Endothelial cell of umbilical vein (primary cell): Measurements from ENCODE around the gene EIF3I. TPM values are rescaled to one million over a fixed set of nuclear protein-coding genes. Genes with fewer than 3 reads are reported as not detected.

ENCODE experiments used
- BruUV-seq: library from RNA; stranded (reverse); fragments of 400-500 nt; replicated peaks from 2 replicates; lab custom pipeline; 2021; lab: Mats Ljungman, UMichigan
- CTCF ChIA-PET: fragments of 300-600, 350-600 bp; sonication (Branson Sonifier 250); formaldehyde crosslinking; loops from one replicate; lab custom pipeline; 2021; ENCODE audit warnings: antibody characterized with exemption, inconsistent platforms; lab: Charles Lee
- POLR2A ChIA-PET: fragments of 300-600, 350-600 bp; sonication (Branson Sonifier 250); formaldehyde crosslinking; loops from one replicate; lab custom pipeline; 2021; ENCODE audit warnings: antibody characterized with exemption, inconsistent platforms; lab: Charles Lee
- DNase-seq: peaks from one replicate; pipeline ENCODE4 v3.0.0-alpha.2; 2011; ENCODE audit warnings: low read depth, low spot score
- FAIRE-seq: peaks from 2 replicates; lab custom pipeline; 2011; peaks lifted over from hg19 to GRCh38; lab: Jason Lieb, UNC
- H2AFZ ChIP-seq: 2 replicates; pipeline ENCODE4 v1.6.0; 2012; ENCODE audit warnings: low read depth, low read length, control low read depth, inconsistent platforms
- H3K27ac ChIP-seq: 2 replicates; pipeline ENCODE4 v1.5.1; 2011; ENCODE audit warnings: low read depth, mild to moderate bottlenecking, control low read depth, low read length, moderate library complexity; ENCODE audit not compliant: insufficient read depth
- H3K27me3 ChIP-seq, 2 experiments: 2 replicates each; pipeline versions ENCODE4 v1.6.0 to v1.6.1; 2011; ENCODE audit warnings: low read length in 2 of 2, mixed read lengths in 1 of 2; ENCODE audit not compliant: control insufficient read depth in 2 of 2, insufficient read depth in 2 of 2
- H3K36me3 ChIP-seq, 2 experiments: 2 replicates in 1 of 2; 3 replicates in 1 of 2; pipeline ENCODE4 v1.5.1; 2011; ENCODE audit warnings: low read length in 2 of 2, mild to moderate bottlenecking in 1 of 2, moderate library complexity in 1 of 2; ENCODE audit not compliant: control insufficient read depth in 2 of 2, insufficient read depth in 2 of 2; ENCODE audit errors: extremely low read depth in 1 of 2
- H3K4me1 ChIP-seq: 3 replicates; pipeline ENCODE4 v1.5.1; 2011; ENCODE audit warnings: mild to moderate bottlenecking, low read length; ENCODE audit not compliant: control insufficient read depth, insufficient read depth; ENCODE audit errors: extremely low read depth
- H3K4me2 ChIP-seq: 2 replicates; pipeline ENCODE4 v1.6.1; 2011; ENCODE audit warnings: low read length, control low read depth, mixed read lengths; ENCODE audit not compliant: insufficient read depth
- H3K4me3 ChIP-seq, 3 experiments: fragments of 200-600 bp in 1 of 3; sonication (generic), shearing (Covaris generic) in 1 of 3; replicated peaks in 1 of 3; 2 replicates each; pipeline ENCODE4 v1.5.1; 2011 to 2016; ENCODE audit warnings: control low read depth in 3 of 3, low read length in 3 of 3, mild to moderate bottlenecking in 2 of 3, inconsistent platforms in 1 of 3, low read depth in 1 of 3, moderate library complexity in 1 of 3; ENCODE audit not compliant: insufficient read depth in 1 of 3
- H3K79me2 ChIP-seq: 2 replicates; pipeline ENCODE4 v1.6.0; 2012; ENCODE audit warnings: low read length, inconsistent platforms; ENCODE audit not compliant: control insufficient read depth, insufficient read depth
- H3K9ac ChIP-seq: replicated peaks from 2 replicates; pipeline ENCODE3; 2011; ENCODE audit warnings: low read length, control low read depth; ENCODE audit not compliant: insufficient read depth; ENCODE audit errors: extremely low read depth
- H3K9me1 ChIP-seq: replicated peaks from 3 replicates; pipeline ENCODE4 v1.6.0; 2011; ENCODE audit warnings: mild to moderate bottlenecking, low read length; ENCODE audit not compliant: control insufficient read depth, insufficient read depth; ENCODE audit errors: extremely low read depth
- H3K9me3 ChIP-seq: replicated peaks from 2 replicates; pipeline ENCODE4 v1.5.1; 2012; ENCODE audit warnings: low read length, inconsistent platforms; ENCODE audit not compliant: control insufficient read depth, insufficient read depth
- H4K20me1 ChIP-seq: replicated peaks from 2 replicates; pipeline ENCODE3; 2011; ENCODE audit warnings: mild to moderate bottlenecking, low read length; ENCODE audit not compliant: control insufficient read depth, insufficient read depth; ENCODE audit errors: extremely low read depth
- EZH2 ChIP-seq: IDR thresholded peaks from 2 replicates; pipeline ENCODE4 v1.6.1; 2012; ENCODE audit warnings: borderline replicate concordance, low read depth, mild to moderate bottlenecking, moderate library complexity, low read length, inconsistent platforms; ENCODE audit not compliant: severe bottlenecking
- FOS ChIP-seq: IDR thresholded peaks from 2 replicates; pipeline ENCODE4 v1.6.1; 2011; ENCODE audit warnings: mild to moderate bottlenecking, low read length, moderate library complexity, borderline replicate concordance; ENCODE audit not compliant: insufficient read depth
- GATA2 ChIP-seq: IDR thresholded peaks from 2 replicates; pipeline ENCODE4 v1.7.0; 2011; ENCODE audit warnings: low read depth, mild to moderate bottlenecking, moderate library complexity, mixed read lengths, low read length; ENCODE audit not compliant: insufficient read length, insufficient read depth
- JUN ChIP-seq: IDR thresholded peaks from 2 replicates; pipeline ENCODE4 v1.6.1; 2011; ENCODE audit warnings: borderline replicate concordance, low read depth; ENCODE audit not compliant: insufficient read length, insufficient read depth
- MYC ChIP-seq: IDR thresholded peaks from one replicate; pipeline ENCODE4 v1.6.1; 2011; ENCODE audit warnings: mild to moderate bottlenecking, low read depth, low read length
- POLR2A ChIP-seq: IDR thresholded peaks from 2 replicates; pipeline ENCODE4 v1.6.1; 2012; ENCODE audit warnings: low read depth, mild to moderate bottlenecking, control low read depth, low read length
- POLR2AphosphoS5 ChIP-seq: IDR thresholded peaks from 2 replicates; pipeline ENCODE4 v1.6.1; 2012; ENCODE audit warnings: low read depth, mild to moderate bottlenecking, control low read depth, low read length, moderate library complexity; ENCODE audit not compliant: insufficient read depth
- dilution Hi-C: fragments of 300-500 bp; cut with MboI; formaldehyde crosslinking; loops from one replicate; pipeline ENCODE4 v1.15.0; 2019; ENCODE audit warnings: low sequenced_read_pairs; ENCODE audit not compliant: extremely low pct_ligation_motif_present
- intact Hi-C: fragments of 100-400 bp; cut with micrococcal nuclease; formaldehyde crosslinking; loops from one replicate; pipeline ENCODE4 v1.10.0; 2022
- polyA plus RNA-seq, 4 experiments: library from polyadenylated mRNA; depleted of rRNA in 3 of 4; stranded (reverse) in 3 of 4; unstranded in 1 of 4; fragments of >200 nt; gene quantifications; 2 replicates each; pipeline versions ENCODE4 v1.2.1 to v1.2.3, GENCODE V29; 2011 to 2012; ENCODE audit warnings: missing spikeins in 1 of 4
- total RNA-seq: library from RNA; stranded (reverse); gene quantifications from 2 replicates; pipeline ENCODE4 v1.2.3, GENCODE V29; 2021
- TF ChIP-seq, protein P1 (sequence below): IDR thresholded peaks from 2 replicates; pipeline ENCODE4 v1.6.1; 2011; ENCODE audit not compliant: insufficient read depth, insufficient read length
- TF ChIP-seq, protein P2 (sequence below), 2 donors: IDR thresholded peaks; 1 replicate in 1 of 2; 2 replicates in 1 of 2; pipeline ENCODE4 v1.5.1; 2011; ENCODE audit warnings: low read length in 2 of 2, mild to moderate bottlenecking in 2 of 2, moderate library complexity in 2 of 2, control low read depth in 1 of 2, inconsistent platforms in 1 of 2, low read depth in 1 of 2; ENCODE audit not compliant: insufficient read depth in 1 of 2; ENCODE audit errors: extremely low read depth in 1 of 2

The EIF3I gene
- total and polyA plus RNA-seq, 2 donors (not counting 3 experiments of a cell fraction or from before 2014, with no cell fraction given), result 186 to 331 TPM

DNA sequence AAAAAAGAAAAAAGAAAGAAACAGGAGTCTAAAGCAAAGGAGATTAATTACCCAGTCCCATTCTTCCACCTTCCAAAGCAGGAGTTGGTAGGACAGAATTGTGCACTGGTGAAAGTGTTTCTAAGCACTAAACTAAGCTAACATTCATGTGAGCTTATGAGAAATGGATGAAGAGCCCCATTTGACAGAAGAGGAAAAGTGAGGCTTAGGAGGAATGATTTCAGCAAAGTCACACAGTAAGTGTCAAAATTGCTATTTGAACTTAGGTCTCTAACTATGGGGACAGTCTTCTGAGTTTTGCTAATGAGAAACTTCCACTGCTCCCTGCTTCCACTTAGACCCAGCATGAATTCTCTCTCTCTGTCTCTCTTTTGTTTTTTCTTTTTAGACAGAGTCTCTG, 47.5 kb downstream of the EIF3I start:
- dilution Hi-C loops, result no loop called here
- no peaks in the 10 kb centered on the region for H3K36me3 ChIP-seq

More for the DNA sequence above, 47.5 kb downstream of the EIF3I start:
- H4K20me1 ChIP-seq, result no peaks in the 10 kb centered on the region
- ChIA-PET CTCF (interaction anchor here (0.6 to 2.1 kb wide), 2 partner anchors 14 to 22 kb away, joined by 3 to 4 read pairs; partner anchors contain the start of gene HDAC1), POLR2A (no interaction called here)
- H3K4me3 ChIP-seq, result no peak overlapping the region
- H3K4me1 ChIP-seq, result peaks cover 5% of the 10 kb centered on the region
- H3K79me2 ChIP-seq, result no peaks in the 10 kb centered on the region
- H3K9me3 ChIP-seq, result no peaks in the 10 kb centered on the region
- FAIRE-seq, result no peak
- peaks cover 3 to 13% of the 10 kb centered on the region in 2 experiments for H3K27me3 ChIP-seq
- no peak overlapping the region for H3K27ac ChIP-seq
- no peak overlapping the region for H2AFZ ChIP-seq
- H3K4me2 ChIP-seq, result no peak overlapping the region
- DNase-seq, result no peak
- no peaks in the 10 kb centered on the region for H3K9me1 ChIP-seq
- BruUV-seq, result no TSS peak
- TF ChIP-seq, protein P1, sequence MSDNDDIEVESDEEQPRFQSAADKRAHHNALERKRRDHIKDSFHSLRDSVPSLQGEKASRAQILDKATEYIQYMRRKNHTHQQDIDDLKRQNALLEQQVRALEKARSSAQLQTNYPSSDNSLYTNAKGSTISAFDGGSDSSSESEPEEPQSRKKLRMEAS, result no peak
- no peak for TF ChIP-seq POLR2A
- TF ChIP-seq POLR2AphosphoS5, result no peak
- TF ChIP-seq JUN, result no peak
- no peak for TF ChIP-seq MYC
- TF ChIP-seq, protein P2, sequence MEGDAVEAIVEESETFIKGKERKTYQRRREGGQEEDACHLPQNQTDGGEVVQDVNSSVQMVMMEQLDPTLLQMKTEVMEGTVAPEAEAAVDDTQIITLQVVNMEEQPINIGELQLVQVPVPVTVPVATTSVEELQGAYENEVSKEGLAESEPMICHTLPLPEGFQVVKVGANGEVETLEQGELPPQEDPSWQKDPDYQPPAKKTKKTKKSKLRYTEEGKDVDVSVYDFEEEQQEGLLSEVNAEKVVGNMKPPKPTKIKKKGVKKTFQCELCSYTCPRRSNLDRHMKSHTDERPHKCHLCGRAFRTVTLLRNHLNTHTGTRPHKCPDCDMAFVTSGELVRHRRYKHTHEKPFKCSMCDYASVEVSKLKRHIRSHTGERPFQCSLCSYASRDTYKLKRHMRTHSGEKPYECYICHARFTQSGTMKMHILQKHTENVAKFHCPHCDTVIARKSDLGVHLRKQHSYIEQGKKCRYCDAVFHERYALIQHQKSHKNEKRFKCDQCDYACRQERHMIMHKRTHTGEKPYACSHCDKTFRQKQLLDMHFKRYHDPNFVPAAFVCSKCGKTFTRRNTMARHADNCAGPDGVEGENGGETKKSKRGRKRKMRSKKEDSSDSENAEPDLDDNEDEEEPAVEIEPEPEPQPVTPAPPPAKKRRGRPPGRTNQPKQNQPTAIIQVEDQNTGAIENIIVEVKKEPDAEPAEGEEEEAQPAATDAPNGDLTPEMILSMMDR (IDR thresholded peaks at IDR 0.05; ENCODE audit: extremely low read depth in 1 of 2, insufficient read depth in 1 of 2, low read depth in 1 of 2, low read length in 2 of 2), result no peak
- no peak for TF ChIP-seq EZH2
- no peak for TF ChIP-seq FOS
- TF ChIP-seq GATA2, result no peak
- no peak overlapping the region for H3K9ac ChIP-seq
- intact Hi-C loops, result no loop called here
